Hepatocyte (in vitro differentiated cells): ENCODE measurements around the gene ACSS2.

Experiments used
- CTCF ChIP-seq: fragments of 200-600 bp; sonication (generic); IDR thresholded peaks from 2 replicates; pipeline ENCODE4 v1.5.1; 2016; ENCODE audit warnings: antibody characterized with exemption, mild to moderate bottlenecking; ENCODE audit not compliant: poor library complexity
- EZH2phosphoT487 ChIP-seq: fragments of 200-600 bp; sonication (generic); IDR thresholded peaks from one replicate; pipeline ENCODE4 v1.6.1; 2018; ENCODE audit warnings: antibody characterized with exemption, mild to moderate bottlenecking, low read depth, moderate library complexity; ENCODE audit not compliant: unreplicated experiment, severe bottlenecking

DNA sequence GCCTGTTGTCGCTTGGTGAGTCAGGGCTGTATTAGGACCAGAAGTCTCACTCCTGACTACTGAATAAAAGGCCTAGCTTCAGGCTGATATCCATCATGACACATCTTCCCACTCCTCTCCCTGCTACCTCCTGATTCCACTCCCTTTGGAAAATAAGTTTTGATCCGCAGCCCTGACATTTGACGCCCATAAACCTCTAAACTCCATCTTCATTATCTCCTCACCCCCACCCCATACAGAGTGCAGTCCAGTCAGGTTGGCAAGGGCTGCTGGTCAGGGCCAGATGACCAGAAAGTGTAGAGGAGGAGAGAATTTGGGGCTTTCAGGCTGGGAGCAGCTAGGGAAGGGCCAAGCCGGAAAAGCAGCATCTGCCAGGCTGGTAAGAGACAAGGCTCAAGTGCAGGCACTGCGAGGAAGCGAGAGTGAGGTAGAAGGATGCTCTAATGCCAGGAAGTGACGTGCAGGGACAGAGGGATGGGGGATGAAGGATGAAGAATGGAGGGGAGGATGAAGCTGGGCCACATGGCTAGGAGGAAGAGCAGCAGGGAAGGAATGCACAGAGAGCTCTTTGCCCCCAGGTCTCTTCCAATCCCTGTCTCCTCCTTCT lies 5.0 kb upstream of the ACSS2 start:
- TF ChIP-seq CTCF, result no peak
- no peak for TF ChIP-seq EZH2phosphoT487
